ENCODE data around the gene ATP5ME. TPM values are rescaled to one million over a fixed set of nuclear protein-coding genes. Genes with fewer than 3 reads are reported as not detected.
"Not testable (repeated sequence)": the region's sequence is repeated elsewhere in the genome, so short reads cannot be mapped to it uniquely, and the experiment has no call there.

The ATP5ME gene
- total and polyA plus RNA-seq, 2 donors (not counting 1 experiment from before 2014, with no cell fraction given): 257 to 356 TPM

DNA sequence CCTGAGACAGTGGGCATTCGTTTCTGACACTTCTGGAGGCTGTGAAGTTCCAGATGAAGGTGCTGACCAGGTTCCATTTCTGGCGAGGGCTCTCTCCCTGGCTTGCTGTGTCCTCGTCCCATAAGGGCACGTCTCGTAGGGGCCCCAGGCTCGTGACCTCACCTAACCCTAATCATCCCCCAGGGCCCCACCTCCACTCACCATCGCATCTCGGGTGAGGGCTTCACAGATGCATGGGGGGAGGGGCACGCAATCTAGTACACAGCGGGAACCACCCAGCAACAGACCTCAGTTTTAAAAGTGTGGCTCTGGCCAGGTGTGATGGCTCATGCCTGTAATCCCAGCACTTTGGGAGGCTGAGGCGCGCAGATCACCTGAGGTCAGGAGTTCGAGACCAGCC is 26.6 kb downstream of the ATP5ME start:
- Histone ChIP-seq H3K9ac (ENCODE audit: insufficient read depth, low read length) (no peak overlapping the region), H3K4me1 (ENCODE audit: control insufficient read depth, extremely low read depth, insufficient read depth, low read length) (no peaks in the 10 kb centered on the region), H3K79me2 (ENCODE audit: control insufficient read depth, insufficient read depth, low read length) (no peaks in the 10 kb centered on the region), H2AFZ (ENCODE audit: low read length) (no peak overlapping the region), H3K27me3 (ENCODE audit: control insufficient read depth, insufficient read depth, low read length) (peaks cover 4% of the 10 kb centered on the region), H4K20me1 (ENCODE audit: control insufficient read depth, extremely low read depth, insufficient read depth, low read length) (no peaks in the 10 kb centered on the region), H3K36me3 (ENCODE audit: control insufficient read depth, insufficient read depth, low read length) (no peaks in the 10 kb centered on the region), H3K27ac (ENCODE audit: insufficient read depth, low read length) (no peak overlapping the region), H3K4me3 (replicated peaks in 1 of 4; ENCODE audit: control extremely low read depth in 1 of 4, insufficient read depth in 1 of 4, low read depth in 3 of 4, low read length in 4 of 4) (no peak overlapping the region), H3K9me3 (ENCODE audit: control insufficient read depth, insufficient read depth, low read depth, low read length) (no peaks in the 10 kb centered on the region), H3K4me2 (ENCODE audit: extremely low read depth, insufficient read depth, low read length) (no peak overlapping the region)
- TF ChIP-seq CTCF (conservative IDR thresholded peaks at IDR 0.05 in 1 of 2, IDR thresholded peaks at IDR 0.05 in 1 of 2; ENCODE audit: low read depth in 1 of 2, low read length in 2 of 2): no peak
- no peak for TF ChIP-seq EZH2 (IDR thresholded peaks at IDR 0.05; ENCODE audit: low read length, missing control alignments)
- no peak for DNase-seq (ENCODE audit: low read depth in 2 of 2)

DNA sequence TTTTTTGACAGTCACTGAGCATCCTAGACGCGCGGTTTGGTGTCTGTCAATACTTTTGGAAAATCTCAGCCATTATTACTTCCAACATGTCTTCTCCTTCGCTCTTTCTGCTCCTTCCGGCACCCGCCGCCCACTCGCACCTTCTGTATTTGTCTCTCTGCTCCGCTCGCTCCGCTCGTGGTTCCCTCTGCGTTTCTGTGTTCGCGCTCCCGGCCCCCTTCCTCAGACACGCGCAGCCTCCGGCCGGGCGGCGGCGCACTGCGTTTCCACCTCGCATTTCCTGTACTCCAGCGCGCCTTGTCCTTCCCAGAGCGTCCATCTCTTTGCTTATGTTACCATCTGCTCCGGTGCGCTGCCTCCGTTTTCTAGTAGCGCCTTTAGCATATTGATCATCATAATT is 27.6 kb downstream of the ATP5ME start:
- H3K79me2 ChIP-seq (ENCODE audit: control insufficient read depth, insufficient read depth, low read length): no peaks in the 10 kb centered on the region
- no peak overlapping the region for H3K4me3 ChIP-seq (replicated peaks in 1 of 4; ENCODE audit: control extremely low read depth in 1 of 4, insufficient read depth in 1 of 4, low read depth in 3 of 4, low read length in 4 of 4)
- H3K4me1 ChIP-seq (ENCODE audit: control insufficient read depth, extremely low read depth, insufficient read depth, low read length): no peaks in the 10 kb centered on the region
- no peaks in the 10 kb centered on the region for H3K36me3 ChIP-seq (ENCODE audit: control insufficient read depth, insufficient read depth, low read length)
- H3K27ac ChIP-seq (ENCODE audit: insufficient read depth, low read length): no peak overlapping the region
- H4K20me1 ChIP-seq (ENCODE audit: control insufficient read depth, extremely low read depth, insufficient read depth, low read length): no peaks in the 10 kb centered on the region
- TF ChIP-seq CTCF (conservative IDR thresholded peaks at IDR 0.05 in 1 of 2, IDR thresholded peaks at IDR 0.05 in 1 of 2; ENCODE audit: low read depth in 1 of 2, low read length in 2 of 2): no peak
- no peak for TF ChIP-seq EZH2 (IDR thresholded peaks at IDR 0.05; ENCODE audit: low read length, missing control alignments)
- no peaks in the 10 kb centered on the region for H3K9me3 ChIP-seq (ENCODE audit: control insufficient read depth, insufficient read depth, low read depth, low read length)
- H3K9ac ChIP-seq (ENCODE audit: insufficient read depth, low read length): no peak overlapping the region
- H2AFZ ChIP-seq (ENCODE audit: low read length): no peak overlapping the region
- no peak for DNase-seq (ENCODE audit: low read depth in 2 of 2)
- H3K27me3 ChIP-seq (ENCODE audit: control insufficient read depth, insufficient read depth, low read length): peaks cover 1% of the 10 kb centered on the region
- H3K4me2 ChIP-seq (ENCODE audit: extremely low read depth, insufficient read depth, low read length): no peak overlapping the region

- not testable (repeated sequence) for H3K27ac ChIP-seq (ENCODE audit: insufficient read depth, low read length); DNase-seq (ENCODE audit: low read depth in 2 of 2); H3K79me2 ChIP-seq (ENCODE audit: control insufficient read depth, insufficient read depth, low read length); H3K4me3 ChIP-seq (replicated peaks in 1 of 4; ENCODE audit: control extremely low read depth in 1 of 4, insufficient read depth in 1 of 4, low read depth in 3 of 4, low read length in 4 of 4); H3K9me3 ChIP-seq (ENCODE audit: control insufficient read depth, insufficient read depth, low read depth, low read length); H3K9ac ChIP-seq (ENCODE audit: insufficient read depth, low read length); H4K20me1 ChIP-seq (ENCODE audit: control insufficient read depth, extremely low read depth, insufficient read depth, low read length); H3K36me3 ChIP-seq (ENCODE audit: control insufficient read depth, insufficient read depth, low read length); H3K4me2 ChIP-seq (ENCODE audit: extremely low read depth, insufficient read depth, low read length); H3K4me1 ChIP-seq (ENCODE audit: control insufficient read depth, extremely low read depth, insufficient read depth, low read length); H2AFZ ChIP-seq (ENCODE audit: low read length); H3K27me3 ChIP-seq (ENCODE audit: control insufficient read depth, insufficient read depth, low read length)
Measured at GRCh38 chr4:642366-642765, 31.7 kb downstream of the ATP5ME start.

All from fibroblast of lung (primary cell).